ENCODE results near the gene NPFF.
A peak's percentile ranks its signal among the peaks of the same experiment; 100 is the strongest.
"Not testable (repeated sequence)": the region's sequence is repeated elsewhere in the genome, so short reads cannot be mapped to it uniquely, and the experiment has no call there.

The NPFF gene, protein sequence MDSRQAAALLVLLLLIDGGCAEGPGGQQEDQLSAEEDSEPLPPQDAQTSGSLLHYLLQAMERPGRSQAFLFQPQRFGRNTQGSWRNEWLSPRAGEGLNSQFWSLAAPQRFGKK

GRCh38 chr12:53506881-53507602 lies at the start of gene NPFF:
NPFF (minus strand) TSS chr12:53507484; CDS start chr12:53507474, 10 bp downstream.
- no peak for DNase-seq (ENCODE audit: low spot score)

- DNase-seq (ENCODE audit: low spot score) = no peak
These were observed 45.4 kb upstream of the NPFF start for GRCh38 chr12:53552361-53553327.

DNA sequence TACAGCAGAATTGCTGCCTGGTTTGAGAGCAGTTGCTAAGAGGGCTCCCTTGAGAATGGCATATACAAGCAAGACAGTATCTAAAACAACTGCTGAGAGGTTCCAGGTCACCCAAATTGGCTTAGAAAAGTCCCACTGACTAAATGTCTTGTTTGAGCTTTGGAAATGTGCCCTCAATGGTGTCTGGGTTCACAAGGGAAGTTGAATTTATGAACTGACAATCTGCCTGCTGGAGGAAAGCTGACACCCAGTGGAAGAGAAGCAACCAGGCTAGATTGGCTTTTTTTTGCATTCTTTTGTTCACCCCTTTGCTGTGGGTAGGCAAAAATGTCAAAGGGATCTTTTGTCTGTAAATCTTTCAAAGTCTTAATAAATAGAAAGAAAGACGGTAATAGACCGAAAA lies 44.6 kb upstream of the NPFF start:
- DNase-seq (ENCODE audit: low spot score) = no peak

- DNase-seq (ENCODE audit: low spot score) = no peak
These were observed 43.3 kb upstream of the NPFF start for GRCh38 chr12:53550595-53550994.

GRCh38 chr12:53550131-53550530 lies 42.8 kb upstream of the NPFF start:
- DNase-seq (ENCODE audit: low spot score) = not testable (repeated sequence)

GRCh38 chr12:53548354-53548753 lies 41.1 kb upstream of the NPFF start:
- not testable (repeated sequence) for DNase-seq (ENCODE audit: low spot score)

- DNase-seq (ENCODE audit: low spot score) = peak; percentile 82
These were observed 36.3 kb upstream of the NPFF start for GRCh38 chr12:53543539-53543938.

- DNase-seq (ENCODE audit: low spot score) = no peak
These were observed 32.2 kb upstream of the NPFF start for GRCh38 chr12:53539526-53539925.

DNA sequence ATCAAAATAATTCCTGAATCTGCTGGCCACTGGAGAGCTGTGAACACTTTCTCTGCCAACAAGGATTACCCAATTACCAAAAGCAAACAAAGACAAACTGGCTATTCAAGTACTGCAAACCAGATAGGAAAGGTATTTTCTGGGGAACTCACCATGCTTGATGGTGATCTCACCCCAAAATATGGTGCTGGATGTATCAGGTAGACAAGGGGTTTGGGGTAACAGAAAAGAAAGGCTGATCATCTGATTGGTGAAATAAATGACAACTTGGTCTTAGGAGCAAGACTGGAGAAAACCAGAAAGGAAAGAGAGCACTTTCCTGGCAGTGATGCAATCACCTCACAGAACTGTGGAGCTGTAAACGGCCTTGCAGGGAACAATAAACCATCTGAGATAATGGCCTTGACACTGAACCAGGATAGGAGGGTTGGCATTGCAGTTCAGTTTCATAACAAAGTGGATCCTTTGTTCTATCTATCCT lies 31.0 kb upstream of the NPFF start:
- peak; percentile 38 for DNase-seq (ENCODE audit: low spot score)

DNA sequence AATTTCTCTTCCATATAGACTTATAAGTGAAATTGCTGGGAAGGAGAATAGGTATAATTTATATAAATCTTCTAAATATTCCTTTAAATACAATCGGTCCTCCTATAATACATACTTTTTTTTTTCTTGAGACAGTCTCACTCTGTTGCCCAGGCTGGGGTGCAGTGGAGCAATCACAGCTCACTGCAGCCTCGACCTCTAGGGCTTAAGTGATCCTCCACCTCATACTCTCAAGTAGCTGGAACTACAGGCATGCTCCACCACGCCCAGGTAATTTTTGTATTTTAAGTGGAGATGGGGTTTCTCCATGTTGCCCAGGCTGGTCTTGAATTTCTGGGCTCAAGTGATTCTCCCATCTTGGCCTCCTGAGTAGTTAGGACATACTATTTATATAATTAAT lies 29.7 kb upstream of the NPFF start:
- DNase-seq (ENCODE audit: low spot score) = no peak

GRCh38 chr12:53533471-53533870 lies 26.2 kb upstream of the NPFF start:
- no peak for DNase-seq (ENCODE audit: low spot score)

GRCh38 chr12:53532524-53533445 lies 25.5 kb upstream of the NPFF start:
- DNase-seq (ENCODE audit: low spot score) = no peak

DNA sequence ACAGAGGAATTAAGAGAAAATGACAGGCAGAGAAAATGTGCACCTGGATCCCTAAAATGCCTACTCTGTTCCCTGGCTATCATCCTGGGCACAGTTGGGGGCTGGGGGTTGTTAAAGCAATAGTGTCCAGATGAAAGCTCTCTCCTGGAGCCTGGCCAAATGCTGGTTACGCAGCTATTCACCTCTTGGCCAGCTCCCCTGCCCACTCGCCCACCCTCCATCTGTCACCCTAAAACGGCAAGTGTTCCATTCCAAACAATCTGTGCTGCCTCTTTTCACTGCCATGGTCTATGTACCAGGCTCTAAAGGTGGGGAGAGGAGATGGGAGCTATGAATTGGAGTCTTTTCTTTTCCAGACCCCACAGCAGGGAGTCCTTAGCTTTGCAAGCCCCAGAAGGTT lies 24.7 kb upstream of the NPFF start:
- no peak for DNase-seq (ENCODE audit: low spot score)

DNA sequence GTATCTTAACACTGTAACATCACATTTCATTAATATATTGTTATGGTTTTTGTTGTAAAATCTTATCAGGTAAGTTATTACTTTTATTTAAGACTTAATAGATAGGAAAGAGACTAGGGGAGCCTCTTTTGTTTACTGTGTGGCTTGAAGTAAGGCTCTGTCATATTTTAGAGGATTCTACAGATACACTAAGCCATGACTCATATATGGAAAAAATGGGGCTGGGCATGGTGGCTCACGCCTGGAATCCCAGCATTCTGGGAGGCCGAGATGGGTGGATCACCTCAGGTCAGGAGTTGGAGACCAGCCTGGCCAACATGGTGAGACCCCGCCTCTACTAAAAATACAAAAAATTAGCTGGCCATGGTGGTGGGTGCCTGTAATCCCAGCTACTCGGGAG lies 23.6 kb upstream of the NPFF start:
- DNase-seq (ENCODE audit: low spot score) = peak; percentile 48

- no peak for DNase-seq (ENCODE audit: low spot score)
These were observed 22.8 kb upstream of the NPFF start for GRCh38 chr12:53530061-53530460.

- DNase-seq (ENCODE audit: low spot score) = no peak
These were observed 17.2 kb upstream of the NPFF start for GRCh38 chr12:53524476-53524875.

GRCh38 chr12:53523131-53523530 lies 15.8 kb upstream of the NPFF start:
- DNase-seq (ENCODE audit: low spot score) = no peak

DNA sequence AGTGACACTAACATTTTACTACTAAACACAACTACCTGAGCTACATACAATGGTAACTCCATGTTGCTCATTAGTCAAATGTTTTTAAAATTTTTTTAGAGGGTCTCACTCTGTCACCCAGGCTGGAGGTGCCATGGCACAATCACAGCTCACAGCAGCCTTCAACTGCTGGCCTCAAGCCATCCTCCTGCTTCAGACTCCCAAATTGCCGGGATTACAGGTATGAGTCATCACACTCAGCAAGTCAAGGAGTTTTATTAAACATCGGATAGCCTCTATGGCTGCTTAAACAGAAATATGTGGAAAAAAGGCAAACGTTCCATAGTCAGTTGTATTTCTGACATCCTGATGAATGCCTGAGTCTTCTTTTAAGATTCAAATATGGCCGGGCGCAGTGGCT lies 11.1 kb upstream of the NPFF start:
- DNase-seq (ENCODE audit: low spot score) = no peak

GRCh38 chr12:53516758-53517455 lies 9.6 kb upstream of the NPFF start:
- no peak for DNase-seq (ENCODE audit: low spot score)

- no peak for DNase-seq (ENCODE audit: low spot score)
These were observed 8.0 kb upstream of the NPFF start for GRCh38 chr12:53515291-53515680.
